MM.1S (cell line): ENCODE measurements around the gene POLR3A.

Experiments
- EZH2 ChIP-seq: fragments of 300-600 bp; sonication (generic); optimal IDR thresholded peaks from 2 replicates; pipeline ENCODE3; 2017; ENCODE audit warnings: low read depth, mild to moderate bottlenecking, antibody characterized with exemption, low read length, mixed read lengths
- TF ChIP-seq, protein P1 (sequence below): fragments of 300-600 bp; sonication (generic); IDR thresholded peaks from 2 replicates; pipeline ENCODE4 v1.5.1; 2016; ENCODE audit warnings: antibody characterized with exemption, low read length, mixed read lengths

DNA sequence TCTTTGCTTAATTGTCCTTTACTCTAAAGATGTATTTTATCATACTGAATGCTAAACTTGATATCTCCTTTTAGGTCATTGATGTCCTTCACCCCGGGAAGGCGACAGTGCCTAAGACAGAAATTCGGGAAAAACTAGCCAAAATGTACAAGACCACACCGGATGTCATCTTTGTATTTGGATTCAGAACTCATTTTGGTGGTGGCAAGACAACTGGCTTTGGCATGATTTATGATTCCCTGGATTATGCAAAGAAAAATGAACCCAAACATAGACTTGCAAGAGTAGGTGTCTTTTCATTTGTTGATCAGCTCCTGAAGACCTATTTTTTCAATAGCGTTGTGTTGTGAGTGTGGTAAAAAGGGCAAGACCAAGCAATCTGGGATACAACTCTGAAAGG is 6.1 kb upstream of the POLR3A start:
- TF ChIP-seq, protein P1, sequence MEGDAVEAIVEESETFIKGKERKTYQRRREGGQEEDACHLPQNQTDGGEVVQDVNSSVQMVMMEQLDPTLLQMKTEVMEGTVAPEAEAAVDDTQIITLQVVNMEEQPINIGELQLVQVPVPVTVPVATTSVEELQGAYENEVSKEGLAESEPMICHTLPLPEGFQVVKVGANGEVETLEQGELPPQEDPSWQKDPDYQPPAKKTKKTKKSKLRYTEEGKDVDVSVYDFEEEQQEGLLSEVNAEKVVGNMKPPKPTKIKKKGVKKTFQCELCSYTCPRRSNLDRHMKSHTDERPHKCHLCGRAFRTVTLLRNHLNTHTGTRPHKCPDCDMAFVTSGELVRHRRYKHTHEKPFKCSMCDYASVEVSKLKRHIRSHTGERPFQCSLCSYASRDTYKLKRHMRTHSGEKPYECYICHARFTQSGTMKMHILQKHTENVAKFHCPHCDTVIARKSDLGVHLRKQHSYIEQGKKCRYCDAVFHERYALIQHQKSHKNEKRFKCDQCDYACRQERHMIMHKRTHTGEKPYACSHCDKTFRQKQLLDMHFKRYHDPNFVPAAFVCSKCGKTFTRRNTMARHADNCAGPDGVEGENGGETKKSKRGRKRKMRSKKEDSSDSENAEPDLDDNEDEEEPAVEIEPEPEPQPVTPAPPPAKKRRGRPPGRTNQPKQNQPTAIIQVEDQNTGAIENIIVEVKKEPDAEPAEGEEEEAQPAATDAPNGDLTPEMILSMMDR: no peak
- no peak for TF ChIP-seq EZH2
